KMS-11 (cell line): ENCODE measurements around the gene POLDIP3.

Source experiments
- H2AFZ ChIP-seq: fragments of 200-600 bp; sonication (generic); 2 replicates; pipeline ENCODE4 v1.6.1; 2016; ENCODE audit warnings: antibody characterized with exemption, mixed run types, low read depth
- H3K27ac ChIP-seq: fragments of 200-600 bp; sonication (generic); 2 replicates; pipeline ENCODE4 v1.6.1; 2016; ENCODE audit warnings: mild to moderate bottlenecking, mixed run types
- H3K27me3 ChIP-seq: fragments of 200-600 bp; sonication (generic); 2 replicates; pipeline ENCODE4 v1.6.1; 2017; ENCODE audit warnings: mild to moderate bottlenecking, low read depth, mixed run types, moderate library complexity; ENCODE audit not compliant: insufficient read depth
- H3K36me3 ChIP-seq: fragments of 200-600 bp; sonication (generic); 2 replicates; pipeline ENCODE4 v1.6.1; 2017; ENCODE audit warnings: mild to moderate bottlenecking, mixed run types; ENCODE audit not compliant: insufficient read depth
- H3K4me1 ChIP-seq: fragments of 200-600 bp; sonication (generic); 2 replicates; pipeline ENCODE4 v1.6.1; 2016; ENCODE audit warnings: mild to moderate bottlenecking, low read depth, mixed run types; ENCODE audit not compliant: poor library complexity, severe bottlenecking
- H3K4me2 ChIP-seq: fragments of 200-600 bp; sonication (generic); 2 replicates; pipeline ENCODE4 v1.7.0; 2016; ENCODE audit warnings: mild to moderate bottlenecking, mixed run types
- H3K4me3 ChIP-seq: fragments of 200-600 bp; sonication (generic); IDR thresholded peaks from 2 replicates; pipeline ENCODE4 v1.6.1; 2017; ENCODE audit warnings: low read depth, low read length, mixed read lengths; ENCODE audit not compliant: insufficient read depth
- H3K79me2 ChIP-seq: fragments of 200-600 bp; sonication (generic); 2 replicates; pipeline ENCODE4 v1.6.1; 2016; ENCODE audit warnings: low read depth, mixed run types; ENCODE audit not compliant: insufficient read depth
- H3K9ac ChIP-seq: fragments of 200-600 bp; sonication (generic); 2 replicates; pipeline ENCODE4 v1.6.1; 2016; ENCODE audit warnings: mild to moderate bottlenecking, mixed run types
- H4K20me1 ChIP-seq: fragments of 200-600 bp; sonication (generic); 2 replicates; pipeline ENCODE4 v1.6.1; 2016; ENCODE audit warnings: mild to moderate bottlenecking, mixed run types; ENCODE audit not compliant: insufficient read depth
- CTCF ChIP-seq: fragments of 200-600 bp; sonication (generic); conservative IDR thresholded peaks from 2 replicates; pipeline ENCODE4 v1.6.1; 2017; ENCODE audit warnings: low read depth, mild to moderate bottlenecking, antibody characterized with exemption, low read length, moderate library complexity, mixed read lengths

The POLDIP3 gene

GRCh38 chr22:42612336-42612735 is 2.3 kb downstream of the POLDIP3 start:
- H4K20me1 ChIP-seq, result no peaks in the 10 kb centered on the region
- peaks cover 32% of the 10 kb centered on the region for H3K4me1 ChIP-seq
- no peak for TF ChIP-seq CTCF
- no peaks in the 10 kb centered on the region for H3K27me3 ChIP-seq
- H2AFZ ChIP-seq, result no peak overlapping the region
- H3K9ac ChIP-seq, result no peak overlapping the region
- peak overlapping the region; percentile 70; the same call in 1 of the 2 replicates for H3K4me2 ChIP-seq
- no peak overlapping the region for H3K4me3 ChIP-seq
- no peaks in the 10 kb centered on the region; the same call in 1 of the 2 replicates for H3K36me3 ChIP-seq
- no peak overlapping the region for H3K27ac ChIP-seq
- peaks cover 69% of the 10 kb centered on the region for H3K79me2 ChIP-seq

- H3K4me2 ChIP-seq, result no peak overlapping the region
- H3K27ac ChIP-seq, result no peak overlapping the region
- H3K4me3 ChIP-seq, result no peak overlapping the region
- no peaks in the 10 kb centered on the region for H3K27me3 ChIP-seq
- H3K9ac ChIP-seq, result no peak overlapping the region
- H2AFZ ChIP-seq, result no peak overlapping the region
- TF ChIP-seq CTCF, result no peak
- peaks cover 22% of the 10 kb centered on the region for H3K4me1 ChIP-seq
- peaks cover 82% of the 10 kb centered on the region for H3K79me2 ChIP-seq
- no peaks in the 10 kb centered on the region; the same call in 1 of the 2 replicates for H3K36me3 ChIP-seq
- no peaks in the 10 kb centered on the region for H4K20me1 ChIP-seq
Observed at GRCh38 chr22:42611051-42611450, 3.6 kb downstream of the POLDIP3 start.

- Histone ChIP-seq H3K4me1 (peaks cover 17% of the 10 kb centered on the region), H3K36me3 (no peaks in the 10 kb centered on the region; the same call in 1 of the 2 replicates), H3K9ac (no peak overlapping the region), H3K27ac (no peak overlapping the region), H3K4me3 (no peak overlapping the region), H3K79me2 (peaks cover 90% of the 10 kb centered on the region), H4K20me1 (no peaks in the 10 kb centered on the region), H3K4me2 (no peak overlapping the region), H3K27me3 (no peaks in the 10 kb centered on the region), H2AFZ (no peak overlapping the region)
- TF ChIP-seq CTCF, result no peak
Observed at GRCh38 chr22:42610186-42610585, 4.5 kb downstream of the POLDIP3 start.

- Histone ChIP-seq H3K4me3 (no peak overlapping the region), H3K4me1 (peaks cover 17% of the 10 kb centered on the region), H4K20me1 (no peaks in the 10 kb centered on the region; the same call in 1 of the 2 replicates), H3K27ac (no peak overlapping the region), H3K36me3 (no peaks in the 10 kb centered on the region; the same call in 1 of the 2 replicates), H2AFZ (no peak overlapping the region), H3K4me2 (no peak overlapping the region), H3K27me3 (no peaks in the 10 kb centered on the region), H3K79me2 (peaks cover 97% of the 10 kb centered on the region), H3K9ac (no peak overlapping the region)
- no peak for TF ChIP-seq CTCF
Observed at GRCh38 chr22:42608823-42609361, 5.8 kb downstream of the POLDIP3 start.
